ENCODE data around the gene OTULINL. TPM values are rescaled to one million over a fixed set of nuclear protein-coding genes. Genes with fewer than 3 reads are reported as not detected.

Gene OTULINL
- total and polyA plus RNA-seq, 2 of the 8 experiments (the other 6 are each of a cell fraction or from before 2014, with no cell fraction given), result 3.1 to 8.3 TPM

DNA sequence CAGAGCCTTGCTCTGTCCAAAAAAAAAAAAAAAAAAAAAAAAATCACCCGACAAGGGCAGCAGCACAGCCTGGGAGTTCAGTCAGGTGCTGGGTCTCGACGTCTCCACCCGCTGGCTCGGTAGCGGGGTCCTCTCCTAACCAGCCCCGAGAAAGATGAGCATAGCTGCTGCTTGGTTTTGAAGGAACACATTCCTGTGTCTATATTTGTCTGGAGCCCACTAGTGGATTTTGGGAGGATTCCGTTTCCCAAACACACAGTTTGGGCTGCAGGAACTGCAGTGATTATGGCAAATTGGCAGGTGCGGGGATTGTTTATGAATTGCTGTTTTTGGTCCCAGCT, 1.2 kb downstream of the OTULINL start:
- no peaks in the 10 kb centered on the region for H4K20me1 ChIP-seq (replicated peaks in 1 of 2; ENCODE audit: control insufficient read depth in 1 of 2, insufficient read depth in 2 of 2, low read length in 2 of 2)
- H4K5ac ChIP-seq (ENCODE audit: insufficient read length, low read depth, low read length), result no peak overlapping the region
- no peak overlapping the region; the same call in 1 of the 2 replicates for H4K8ac ChIP-seq (ENCODE audit: extremely low read depth, insufficient read depth, low read length)
- H2AFZ ChIP-seq (ENCODE audit: low read length), result no peak overlapping the region
- no peak overlapping the region; a peak in 1 of 7 replicates for H3K9ac ChIP-seq (replicated peaks in 1 of 4; ENCODE audit: extremely low read depth in 1 of 4, low read depth in 3 of 4, low read length in 3 of 4)
- peaks cover 2 to 21% (median 10%) of the 10 kb centered on the region in 4 experiments for H3K27me3 ChIP-seq (replicated peaks in 1 of 4; ENCODE audit: control insufficient read depth in 3 of 4, extremely low read depth in 1 of 4, insufficient read depth in 3 of 4, low read length in 3 of 4)
- H3K23ac ChIP-seq (ENCODE audit: insufficient read length), result no peak overlapping the region
- H3K4me3 ChIP-seq (ENCODE audit: extremely low read depth in 1 of 4, insufficient read depth in 2 of 4, low read depth in 3 of 4, low read length in 4 of 4), result peak overlapping the region; percentile 72 to 95 (median 76); a peak in 5 of 8 replicates
- no peak overlapping the region for H2AK5ac ChIP-seq (ENCODE audit: low read depth, low read length)
- H3K56ac ChIP-seq (replicated peaks; ENCODE audit: insufficient read length, low read depth, low read length), result no peak overlapping the region
- no peak overlapping the region for H3K14ac ChIP-seq (ENCODE audit: insufficient read length)
- peak overlapping the region; percentile 63 to 74 for H3K4me2 ChIP-seq (ENCODE audit: insufficient read depth in 1 of 2, low read depth in 2 of 2, low read length in 2 of 2)
- no peak overlapping the region for H3K4ac ChIP-seq (replicated peaks; ENCODE audit: insufficient read length, low read depth, low read length)
- H2BK15ac ChIP-seq (ENCODE audit: low read length), result no peak overlapping the region
- POLR2A ChIA-PET (ENCODE audit: partially characterized antibody), result interaction anchor here (0.9 to 2.1 kb wide), 5 partner anchors 9 to 545 kb away, joined by 3 to 13 read pairs (median 3); no protein-coding TSS in a partner anchor
- H3K27ac ChIP-seq (ENCODE audit: low read depth, low read length), result no peak overlapping the region
- peaks cover 3% of the 10 kb centered on the region; the same call in 1 of the 2 replicates for H3K23me2 ChIP-seq (ENCODE audit: low read depth, low read length)
- no peaks in the 10 kb centered on the region for H3K79me1 ChIP-seq (ENCODE audit: low read depth, low read length)
- H3K36me3 ChIP-seq (ENCODE audit: control insufficient read depth in 2 of 4, insufficient read depth in 4 of 4, low read length in 3 of 4), result no peaks in the 10 kb centered on the region
- H3K4me1 ChIP-seq (replicated peaks in 1 of 4; ENCODE audit: control insufficient read depth in 3 of 4, insufficient read depth in 4 of 4, low read length in 3 of 4), result peaks cover 0 to 2% (median 0%) of the 10 kb centered on the region in 4 experiments; a peak in 1 of 7 replicates
- H2BK12ac ChIP-seq (ENCODE audit: low read depth, low read length), result no peak overlapping the region
- H3K9me3 ChIP-seq (ENCODE audit: insufficient read depth in 2 of 2, low read depth in 1 of 2, low read length in 1 of 2), result no peaks in the 10 kb centered on the region
- no peak overlapping the region for H2BK5ac ChIP-seq (ENCODE audit: low read depth, low read length)
- TF ChIP-seq, protein P1, sequence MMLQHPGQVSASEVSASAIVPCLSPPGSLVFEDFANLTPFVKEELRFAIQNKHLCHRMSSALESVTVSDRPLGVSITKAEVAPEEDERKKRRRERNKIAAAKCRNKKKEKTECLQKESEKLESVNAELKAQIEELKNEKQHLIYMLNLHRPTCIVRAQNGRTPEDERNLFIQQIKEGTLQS (IDR thresholded peaks at IDR 0.05; ENCODE audit: insufficient read depth, low read depth, low read length), result no peak
- TF ChIP-seq KDM4A (IDR thresholded peaks at IDR 0.05; ENCODE audit: low read depth, low read length, severe bottlenecking) (no peak), TCF12 (IDR thresholded peaks at IDR 0.05; ENCODE audit: low read depth, low read length) (no peak), NRF1 (IDR thresholded peaks at IDR 0.05; ENCODE audit: low read depth, low read length) (no peak), SP1 (IDR thresholded peaks at IDR 0.05; ENCODE audit: low read depth, low read length) (no peak), MAFK (IDR thresholded peaks at IDR 0.05; ENCODE audit: low read depth, low read length) (no peak)
- no peak overlapping the region for H2BK120ac ChIP-seq (replicated peaks; ENCODE audit: low read depth, low read length)
- 53% methylated on average over 8 of the region's 9 CpGs; no CpG with 5 or more reads in 1 of the 2 experiments for WGBS, 2 experiments (ENCODE audit: extremely low coverage in 1 of 2, insufficient coverage in 1 of 2, insufficient read length in 1 of 2, insufficient replicate concordance in 2 of 2, low coverage in 1 of 2, low lambda C conversion rate in 2 of 2, missing lambda C conversion rate in 1 of 2)
- no peak overlapping the region for H2BK20ac ChIP-seq (ENCODE audit: low read length)
- DNase-seq (ENCODE audit: low read depth in 1 of 2, low spot score in 2 of 2) (no peak), FAIRE-seq (no peak)
- no peak overlapping the region for H3K18ac ChIP-seq (ENCODE audit: extremely low read depth, low read length)
- CTCF ChIA-PET (ENCODE audit: partially characterized antibody), result interaction anchor here (0.9 to 2.0 kb wide), 6 partner anchors 8 to 218 kb away, joined by 3 to 7 read pairs (median 3); no protein-coding TSS in a partner anchor
- no peak overlapping the region for H4K91ac ChIP-seq (replicated peaks; ENCODE audit: insufficient read length, low read length)
- H3K79me2 ChIP-seq (ENCODE audit: control insufficient read depth in 1 of 2, insufficient read depth in 2 of 2, low read length in 2 of 2), result no peaks in the 10 kb centered on the region

Data from H1 (cell line).